GM23338 (cell line): ENCODE data around the gene ZSCAN31. TPM values are rescaled to one million over a fixed set of nuclear protein-coding genes. Genes with fewer than 3 reads are reported as not detected.

ENCODE experiments used
- ATAC-seq: fragments of 200-7000 bp; cut with Tn5 transposase; 3 replicates; pipeline ENCODE4 v1.9.1; 2020
- DNase-seq: peaks from one replicate; pipeline ENCODE4 v3.0.0-alpha.2; 2015; ENCODE audit warnings: low spot score
- H2AFZ ChIP-seq: fragments of 200-600 bp; sonication (generic); 2 replicates; pipeline ENCODE4 v1.8.0; 2016; ENCODE audit warnings: antibody characterized with exemption, mild to moderate bottlenecking, moderate library complexity
- H3F3A ChIP-seq: fragments of 200-600 bp; sonication (generic); replicated peaks from 2 replicates; pipeline ENCODE4 v1.8.0; 2017; ENCODE audit warnings: antibody characterized with exemption, mixed run types, low read depth
- H3K27ac ChIP-seq: fragments of 200-600 bp; sonication (generic); 2 replicates; pipeline ENCODE4 v1.6.1; 2016; ENCODE audit warnings: low read depth
- H3K27me3 ChIP-seq: fragments of 200-600 bp; sonication (generic); 2 replicates; pipeline ENCODE4 v1.8.0; 2016; ENCODE audit warnings: mild to moderate bottlenecking, mixed run types, moderate library complexity; ENCODE audit not compliant: insufficient read depth
- H3K36me3 ChIP-seq: fragments of 200-600 bp; sonication (generic); 2 replicates; pipeline ENCODE4 v1.8.0; 2016; ENCODE audit warnings: mild to moderate bottlenecking; ENCODE audit not compliant: insufficient read depth
- H3K4me1 ChIP-seq: fragments of 200-600 bp; sonication (generic); 2 replicates; pipeline ENCODE4 v1.8.0; 2016; ENCODE audit warnings: mild to moderate bottlenecking, moderate library complexity; ENCODE audit not compliant: insufficient read depth
- H3K4me2 ChIP-seq: fragments of 200-600 bp; sonication (generic); 2 replicates; pipeline ENCODE4 v1.7.1; 2017; ENCODE audit warnings: mixed run types
- H3K4me3 ChIP-seq: fragments of 200-600 bp; sonication (generic); 2 replicates; pipeline ENCODE4 v1.6.1; 2016; ENCODE audit warnings: mixed run types
- H3K79me2 ChIP-seq: fragments of 200-600 bp; sonication (generic); replicated peaks from 2 replicates; pipeline ENCODE4 v1.8.0; 2017; ENCODE audit warnings: mild to moderate bottlenecking; ENCODE audit not compliant: insufficient read depth
- H3K9me2 ChIP-seq: fragments of 200-600 bp; sonication (generic); 2 replicates; pipeline ENCODE4 v1.8.0; 2017; ENCODE audit not compliant: insufficient read depth
- H4K20me1 ChIP-seq: fragments of 200-600 bp; sonication (generic); replicated peaks from 2 replicates; pipeline ENCODE4 v1.8.0; 2017; ENCODE audit warnings: mild to moderate bottlenecking; ENCODE audit not compliant: insufficient read depth
- H3K27ac Mint-ChIP-seq: 2 replicates; pipeline ENCODE4 v1.8.0; 2020; ENCODE audit warnings: inconsistent platforms, mild to moderate bottlenecking, moderate library complexity, mixed read lengths
- H3K27me3 Mint-ChIP-seq: 3 replicates; pipeline ENCODE4 v1.8.0; 2022; ENCODE audit warnings: low read depth, mild to moderate bottlenecking, moderate library complexity, mixed read lengths, inconsistent platforms; ENCODE audit not compliant: insufficient read depth, poor library complexity
- H3K36me3 Mint-ChIP-seq: 3 replicates; pipeline ENCODE4 v1.8.0; 2021; ENCODE audit warnings: low read depth, mild to moderate bottlenecking, inconsistent platforms, moderate library complexity, mixed read lengths
- H3K4me1 Mint-ChIP-seq: 3 replicates; pipeline ENCODE4 v1.8.0; 2020; ENCODE audit warnings: mild to moderate bottlenecking, inconsistent platforms, mixed read lengths
- H3K4me3 Mint-ChIP-seq: 3 replicates; pipeline ENCODE4 v1.8.0; 2021; ENCODE audit warnings: moderate library complexity, mild to moderate bottlenecking, inconsistent platforms, mixed read lengths
- H3K9me3 Mint-ChIP-seq: 3 replicates; pipeline ENCODE4 v1.8.0; 2020; ENCODE audit warnings: moderate library complexity, mild to moderate bottlenecking, inconsistent platforms, mixed read lengths
- CREB1 ChIP-seq: fragments of 250-450 bp; sonication (Bioruptor Pico); IDR thresholded peaks from 2 replicates; pipeline ENCODE4 v1.5.0; 2020; ENCODE audit warnings: low read depth, mild to moderate bottlenecking, moderate library complexity
- CTCF ChIP-seq, 2 experiments: fragments of 200-600 bp in 1 of 2; sonication (generic) in 1 of 2; conservative IDR thresholded peaks; 2 replicates each; pipeline versions ENCODE4 v1.5.1 to v1.6.1; 2016 to 2017; ENCODE audit warnings: antibody characterized with exemption in 2 of 2, low read depth in 2 of 2, mild to moderate bottlenecking in 2 of 2, moderate library complexity in 1 of 2
- EZH2 ChIP-seq: fragments of 200-600 bp; sonication (generic); IDR thresholded peaks from one replicate; pipeline ENCODE4 v1.8.0; 2017; ENCODE audit warnings: antibody characterized with exemption, mild to moderate bottlenecking, low read depth; ENCODE audit not compliant: unreplicated experiment
- EZH2phosphoT487 ChIP-seq: fragments of 200-600 bp; sonication (generic); IDR thresholded peaks from one replicate; pipeline ENCODE4 v1.8.1; 2018; ENCODE audit warnings: antibody characterized with exemption; ENCODE audit not compliant: unreplicated experiment
- JUNB ChIP-seq: IDR thresholded peaks from one replicate; pipeline ENCODE4 v1.6.1; 2016; ENCODE audit warnings: antibody characterized with exemption; ENCODE audit not compliant: unreplicated experiment
- NANOG ChIP-seq: IDR thresholded peaks from 2 replicates; pipeline ENCODE4 v1.6.1; 2016; ENCODE audit warnings: antibody characterized with exemption, borderline replicate concordance
- POLR2AphosphoS5 ChIP-seq: IDR thresholded peaks from 2 replicates; pipeline ENCODE4 v1.6.1; 2016; ENCODE audit warnings: antibody characterized with exemption, low read depth
- STAT1 ChIP-seq: IDR thresholded peaks from one replicate; pipeline ENCODE4 v1.6.1; 2016; ENCODE audit warnings: antibody characterized with exemption; ENCODE audit not compliant: unreplicated experiment
- ZNF114 ChIP-seq: fragments of 250-450 bp; sonication (Bioruptor Pico); IDR thresholded peaks from 2 replicates; pipeline ENCODE4 v1.5.0; 2020; ENCODE audit warnings: mild to moderate bottlenecking, moderate library complexity
- ZNF331 ChIP-seq: fragments of 250-450 bp; sonication (Bioruptor Pico); IDR thresholded peaks from 2 replicates; pipeline ENCODE4 v1.5.0; 2020; ENCODE audit warnings: low read depth, mild to moderate bottlenecking, moderate library complexity
- ZNF462 ChIP-seq: fragments of 250-450 bp; sonication (Bioruptor Pico); IDR thresholded peaks from 2 replicates; pipeline ENCODE4 v1.5.0; 2020; ENCODE audit warnings: mild to moderate bottlenecking, moderate library complexity
- polyA plus RNA-seq: library from polyadenylated mRNA; unstranded; fragments of >200 nt; fragmentation: Nextera tagmentation; extraction: Ambion mirVana; gene quantifications from 2 replicates; pipeline ENCODE4 v1.2.1, GENCODE V29; 2016
- total RNA-seq: library from RNA; depleted of rRNA; stranded (reverse); fragments of >200 nt; shearing (Covaris generic); gene quantifications from 2 replicates; pipeline ENCODE4 v1.2.3, GENCODE V29; 2014

The ZSCAN31 gene
- total and polyA plus RNA-seq, 2 experiments from 2014 or later, result 3.1 to 4.7 TPM

GRCh38 chr6:28353356-28353755 lies 17.4 kb upstream of the ZSCAN31 start:
- no peak overlapping the region for H2AFZ ChIP-seq
- H3K9me2 ChIP-seq, result no peaks in the 10 kb centered on the region
- peaks cover 14% of the 10 kb centered on the region for H3K4me1 ChIP-seq
- peaks cover 51% of the 10 kb centered on the region for H3K79me2 ChIP-seq
- H3K4me3 ChIP-seq, result no peak overlapping the region
- DNase-seq (no peak), ATAC-seq (no peak)
- TF ChIP-seq ZNF114 (CRISPR knock-in tag), result no peak
- TF ChIP-seq ZNF331 (CRISPR knock-in tag), result no peak
- TF ChIP-seq CTCF (conservative IDR thresholded peaks at IDR 0.05; ENCODE audit: low read depth in 2 of 2), result no peak
- no peak for TF ChIP-seq NANOG
- no peak for TF ChIP-seq CREB1 (CRISPR knock-in tag)
- TF ChIP-seq JUNB, result no peak
- TF ChIP-seq STAT1, result no peak
- TF ChIP-seq EZH2phosphoT487, result no peak
- TF ChIP-seq EZH2, result no peak
- no peak for TF ChIP-seq ZNF462 (CRISPR knock-in tag)
- TF ChIP-seq POLR2AphosphoS5, result no peak
- H3K36me3 Mint-ChIP-seq, result peaks cover 37% of the 10 kb centered on the region
- peaks cover 8% of the 10 kb centered on the region; the same call in 1 of the 2 replicates for H4K20me1 ChIP-seq
- H3F3A ChIP-seq, result no peaks in the 10 kb centered on the region
- no peaks in the 10 kb centered on the region for H3K27me3 ChIP-seq
- no peak overlapping the region for H3K4me2 ChIP-seq
- no peak overlapping the region for H3K27ac Mint-ChIP-seq
- H3K36me3 ChIP-seq, result no peaks in the 10 kb centered on the region
- peaks cover 12% of the 10 kb centered on the region for H3K27me3 Mint-ChIP-seq
- H3K9me3 Mint-ChIP-seq, result peaks cover 20% of the 10 kb centered on the region; the same call in 2 of the 3 replicates
- H3K27ac ChIP-seq, result no peak overlapping the region
- H3K4me1 Mint-ChIP-seq, result peaks cover 28% of the 10 kb centered on the region
- H3K4me3 Mint-ChIP-seq, result no peak overlapping the region
